Brain microvascular endothelial cell (primary cell): Measurements from ENCODE around the gene ANKIB1.

ENCODE experiments used
- DNase-seq: peaks from one replicate; pipeline ENCODE4 v3.0.0-alpha.2; 2020
- H3K27ac ChIP-seq: fragments of 250-450 bp; sonication (Bioruptor Pico); 2 replicates; pipeline ENCODE4 v1.5.1; 2020; ENCODE audit warnings: mild to moderate bottlenecking, moderate library complexity
- H3K27me3 ChIP-seq: fragments of 250-450 bp; sonication (Bioruptor Pico); replicated peaks from 2 replicates; pipeline ENCODE4 v1.5.1; 2020; ENCODE audit warnings: mild to moderate bottlenecking
- H3K36me3 ChIP-seq: fragments of 250-450 bp; sonication (Bioruptor Pico); replicated peaks from 2 replicates; pipeline ENCODE4 v1.5.1; 2020; ENCODE audit warnings: mild to moderate bottlenecking
- H3K4me3 ChIP-seq: 2 replicates; pipeline ENCODE4 v1.5.1; 2011; ENCODE audit warnings: low read depth, mild to moderate bottlenecking, control low read depth, low read length, moderate library complexity
- CTCF ChIP-seq: IDR thresholded peaks from 2 replicates; pipeline ENCODE4 v1.5.1; 2011; ENCODE audit warnings: low read depth, mild to moderate bottlenecking, moderate library complexity, low read length, control low read depth, inconsistent platforms; ENCODE audit errors: missing control alignments
- in situ Hi-C: cut with HindIII; loops from 2 replicates; pipeline ENCODE4 v1.10.0; 2017; ENCODE audit warnings: low sequenced_read_pairs, low pct_ligation_motif_present

The ANKIB1 gene

GRCh38 chr7:92366730-92367129 is 121.0 kb downstream of the ANKIB1 start:
- peaks cover 17% of the 10 kb centered on the region for H3K36me3 ChIP-seq
- peak; percentile 20 for DNase-seq
- in situ Hi-C loops, result no loop called here
- H3K4me3 ChIP-seq, result no peak overlapping the region
- no peak overlapping the region for H3K27ac ChIP-seq
- no peaks in the 10 kb centered on the region for H3K27me3 ChIP-seq
- no peak for TF ChIP-seq CTCF

GRCh38 chr7:92368741-92369140 is 123.0 kb downstream of the ANKIB1 start:
- Histone ChIP-seq H3K27ac (no peak overlapping the region), H3K27me3 (no peaks in the 10 kb centered on the region), H3K36me3 (peaks cover 8% of the 10 kb centered on the region), H3K4me3 (no peak overlapping the region)
- TF ChIP-seq CTCF, result no peak
- in situ Hi-C loops, result no loop called here
- DNase-seq, result no peak

GRCh38 chr7:92375013-92375412 is 129.2 kb downstream of the ANKIB1 start:
- no peak overlapping the region for H3K27ac ChIP-seq
- in situ Hi-C loops, result no loop called here
- no peaks in the 10 kb centered on the region for H3K27me3 ChIP-seq
- no peak overlapping the region for H3K4me3 ChIP-seq
- TF ChIP-seq CTCF, result no peak
- no peak for DNase-seq
- H3K36me3 ChIP-seq, result peaks cover 7% of the 10 kb centered on the region

- Histone ChIP-seq H3K36me3 (peaks cover 16% of the 10 kb centered on the region), H3K27me3 (no peaks in the 10 kb centered on the region), H3K27ac (no peak overlapping the region), H3K4me3 (no peak overlapping the region)
- in situ Hi-C loops, result no loop called here
- TF ChIP-seq CTCF, result no peak
- DNase-seq, result no peak
These were observed 145.3 kb downstream of the ANKIB1 start for GRCh38 chr7:92391071-92391470.

- in situ Hi-C loops, result no loop called here
- H3K27me3 ChIP-seq, result no peaks in the 10 kb centered on the region
- no peak overlapping the region for H3K27ac ChIP-seq
- H3K36me3 ChIP-seq, result peaks cover 23% of the 10 kb centered on the region
- DNase-seq, result no peak
- no peak for TF ChIP-seq CTCF
- H3K4me3 ChIP-seq, result no peak overlapping the region
These were observed 151.8 kb downstream of the ANKIB1 start for GRCh38 chr7:92397542-92397941.

GRCh38 chr7:92400013-92400412 is 154.2 kb downstream of the ANKIB1 start:
- in situ Hi-C loops, result no loop called here
- DNase-seq, result no peak
- Histone ChIP-seq H3K27me3 (no peaks in the 10 kb centered on the region), H3K4me3 (no peak overlapping the region), H3K27ac (no peak overlapping the region), H3K36me3 (peaks cover 23% of the 10 kb centered on the region)
- TF ChIP-seq CTCF, result no peak
